Fibroblast of lung (primary cell): ENCODE data around the gene OVOL1. TPM values are rescaled to one million over a fixed set of nuclear protein-coding genes. Genes with fewer than 3 reads are reported as not detected.
"Not testable (repeated sequence)": the region's sequence is repeated elsewhere in the genome, so short reads cannot be mapped to it uniquely, and the experiment has no call there.

Experiments
- DNase-seq, 2 donors: peaks; one replicate each; pipeline versions ENCODE4 v3.0.0 to v3.0.0-alpha.2; 2010; ENCODE audit warnings: low read depth in 2 of 2
- H2AFZ ChIP-seq: 2 replicates; pipeline ENCODE4 v1.5.1; 2012; ENCODE audit warnings: low read length, control low read depth, inconsistent platforms
- H3K27ac ChIP-seq: 2 replicates; pipeline ENCODE4 v1.5.1; 2011; ENCODE audit warnings: low read length, control low read depth; ENCODE audit not compliant: insufficient read depth
- H3K27me3 ChIP-seq: 2 replicates; pipeline ENCODE4 v1.5.1; 2011; ENCODE audit warnings: mild to moderate bottlenecking, low read length; ENCODE audit not compliant: control insufficient read depth, insufficient read depth
- H3K36me3 ChIP-seq: 2 replicates; pipeline ENCODE4 v1.5.1; 2011; ENCODE audit warnings: low read length; ENCODE audit not compliant: control insufficient read depth, insufficient read depth
- H3K4me1 ChIP-seq: 2 replicates; pipeline ENCODE4 v1.5.1; 2011; ENCODE audit warnings: low read length; ENCODE audit not compliant: control insufficient read depth, insufficient read depth; ENCODE audit errors: extremely low read depth
- H3K4me2 ChIP-seq: 2 replicates; pipeline ENCODE4 v1.5.1; 2011; ENCODE audit warnings: low read length, control low read depth; ENCODE audit not compliant: insufficient read depth; ENCODE audit errors: extremely low read depth
- H3K4me3 ChIP-seq, 4 experiments: fragments of 200-600 bp in 1 of 4; sonication (generic) in 1 of 4; replicated peaks in 1 of 4; 2 replicates each; pipeline ENCODE4 v1.5.1; 2011 to 2016; ENCODE audit warnings: low read length in 4 of 4, low read depth in 3 of 4, mild to moderate bottlenecking in 3 of 4, control low read depth in 2 of 4, inconsistent platforms in 1 of 4, mixed read lengths in 1 of 4; ENCODE audit not compliant: insufficient read depth in 1 of 4; ENCODE audit errors: control extremely low read depth in 1 of 4
- H3K79me2 ChIP-seq: 2 replicates; pipeline ENCODE4 v1.5.1; 2012; ENCODE audit warnings: mild to moderate bottlenecking, low read length, inconsistent platforms; ENCODE audit not compliant: control insufficient read depth, insufficient read depth
- H3K9ac ChIP-seq: 2 replicates; pipeline ENCODE4 v1.5.1; 2011; ENCODE audit warnings: mild to moderate bottlenecking, low read length, control low read depth; ENCODE audit not compliant: insufficient read depth
- H3K9me3 ChIP-seq: 2 replicates; pipeline ENCODE4 v1.5.1; 2012; ENCODE audit warnings: low read depth, low read length; ENCODE audit not compliant: control insufficient read depth, insufficient read depth
- H4K20me1 ChIP-seq: 2 replicates; pipeline ENCODE4 v1.5.1; 2011; ENCODE audit warnings: low read length; ENCODE audit not compliant: control insufficient read depth, insufficient read depth; ENCODE audit errors: extremely low read depth
- EZH2 ChIP-seq: IDR thresholded peaks from 2 replicates; pipeline ENCODE4 v1.5.1; 2012; ENCODE audit warnings: low read length, control low read depth, mild to moderate bottlenecking; ENCODE audit errors: missing control alignments
- polyA plus RNA-seq, 2 donors: library from polyadenylated mRNA; depleted of rRNA in 1 of 2; stranded (reverse) in 1 of 2; unstranded in 1 of 2; fragments of >200 nt; gene quantifications; 2 replicates each; pipeline ENCODE4 v1.2.1, GENCODE V29; 2011 to 2012; ENCODE audit warnings: missing spikeins in 1 of 2
- total RNA-seq: library from RNA; depleted of rRNA; stranded (reverse); fragments of >200 nt; gene quantifications from 2 replicates; pipeline ENCODE4 v1.2.1, GENCODE V29; 2014
- TF ChIP-seq, protein P1 (sequence below), 2 donors: IDR thresholded peaks in 1 of 2; conservative IDR thresholded peaks in 1 of 2; 1 replicate in 1 of 2; 2 replicates in 1 of 2; pipeline ENCODE4 v1.5.1; 2011 to 2012; ENCODE audit warnings: low read length in 2 of 2, control low read depth in 1 of 2, inconsistent platforms in 1 of 2, low read depth in 1 of 2, mild to moderate bottlenecking in 1 of 2

Gene OVOL1
- total and polyA plus RNA-seq, 2 donors (not counting 1 experiment from before 2014, with no cell fraction given) = not detected

- TF ChIP-seq EZH2 = no peak
- TF ChIP-seq, protein P1, sequence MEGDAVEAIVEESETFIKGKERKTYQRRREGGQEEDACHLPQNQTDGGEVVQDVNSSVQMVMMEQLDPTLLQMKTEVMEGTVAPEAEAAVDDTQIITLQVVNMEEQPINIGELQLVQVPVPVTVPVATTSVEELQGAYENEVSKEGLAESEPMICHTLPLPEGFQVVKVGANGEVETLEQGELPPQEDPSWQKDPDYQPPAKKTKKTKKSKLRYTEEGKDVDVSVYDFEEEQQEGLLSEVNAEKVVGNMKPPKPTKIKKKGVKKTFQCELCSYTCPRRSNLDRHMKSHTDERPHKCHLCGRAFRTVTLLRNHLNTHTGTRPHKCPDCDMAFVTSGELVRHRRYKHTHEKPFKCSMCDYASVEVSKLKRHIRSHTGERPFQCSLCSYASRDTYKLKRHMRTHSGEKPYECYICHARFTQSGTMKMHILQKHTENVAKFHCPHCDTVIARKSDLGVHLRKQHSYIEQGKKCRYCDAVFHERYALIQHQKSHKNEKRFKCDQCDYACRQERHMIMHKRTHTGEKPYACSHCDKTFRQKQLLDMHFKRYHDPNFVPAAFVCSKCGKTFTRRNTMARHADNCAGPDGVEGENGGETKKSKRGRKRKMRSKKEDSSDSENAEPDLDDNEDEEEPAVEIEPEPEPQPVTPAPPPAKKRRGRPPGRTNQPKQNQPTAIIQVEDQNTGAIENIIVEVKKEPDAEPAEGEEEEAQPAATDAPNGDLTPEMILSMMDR (conservative IDR thresholded peaks at IDR 0.05 in 1 of 2, IDR thresholded peaks at IDR 0.05 in 1 of 2; ENCODE audit: low read depth in 1 of 2, low read length in 2 of 2) = no peak
- H3K9me3 ChIP-seq = no peaks in the 10 kb centered on the region
These were observed 42.2 kb upstream of the OVOL1 start for GRCh38 chr11:65744699-65745042.

DNA sequence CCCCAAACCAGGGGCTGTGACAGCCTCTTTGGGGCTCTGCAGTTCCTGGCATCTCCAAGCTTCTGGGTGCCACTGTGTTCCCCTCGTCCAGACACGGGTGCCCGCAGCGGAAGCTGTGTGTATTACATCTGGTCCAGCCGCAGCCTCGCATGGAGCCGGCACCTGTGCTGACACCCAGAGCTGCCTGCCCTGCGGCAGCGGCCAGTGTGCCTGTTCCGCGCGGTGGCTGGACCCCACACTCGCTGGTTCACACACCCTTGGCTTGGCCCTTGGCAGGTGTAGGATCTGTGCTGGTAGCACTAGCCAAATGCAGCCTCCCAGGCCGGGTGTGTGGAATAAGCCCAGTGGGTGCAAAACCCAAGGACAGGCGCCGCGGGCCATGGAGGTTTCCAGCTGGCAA, 41.8 kb upstream of the OVOL1 start:
- no peak overlapping the region for H3K4me3 ChIP-seq
- H3K4me1 ChIP-seq = no peaks in the 10 kb centered on the region
- peaks cover 9% of the 10 kb centered on the region for H3K27me3 ChIP-seq
- H2AFZ ChIP-seq = no peak overlapping the region
- H3K9me3 ChIP-seq = no peaks in the 10 kb centered on the region
- H3K27ac ChIP-seq = no peak overlapping the region
- no peaks in the 10 kb centered on the region for H4K20me1 ChIP-seq
- H3K4me2 ChIP-seq = no peak overlapping the region
- H3K79me2 ChIP-seq = no peaks in the 10 kb centered on the region
- TF ChIP-seq, protein P1 (conservative IDR thresholded peaks at IDR 0.05 in 1 of 2, IDR thresholded peaks at IDR 0.05 in 1 of 2; ENCODE audit: low read depth in 1 of 2, low read length in 2 of 2) = no peak
- no peaks in the 10 kb centered on the region for H3K36me3 ChIP-seq
- no peak for DNase-seq
- H3K9ac ChIP-seq = no peak overlapping the region

More at GRCh38 chr11:65744699-65745042, 42.2 kb upstream of the OVOL1 start:
- no peaks in the 10 kb centered on the region for H3K4me1 ChIP-seq
- no peaks in the 10 kb centered on the region for H3K36me3 ChIP-seq
- no peak for DNase-seq
- no peak overlapping the region for H3K27ac ChIP-seq
- no peaks in the 10 kb centered on the region for H4K20me1 ChIP-seq
- H3K4me3 ChIP-seq = no peak overlapping the region
- H3K9ac ChIP-seq = no peak overlapping the region
- no peak overlapping the region for H2AFZ ChIP-seq
- H3K27me3 ChIP-seq = peaks cover 9% of the 10 kb centered on the region
- H3K79me2 ChIP-seq = no peaks in the 10 kb centered on the region
- H3K4me2 ChIP-seq = no peak overlapping the region

GRCh38 chr11:65762169-65762568, 24.7 kb upstream of the OVOL1 start:
- H3K9ac ChIP-seq, H3K4me3 ChIP-seq, H3K36me3 ChIP-seq, H3K27me3 ChIP-seq, H3K9me3 ChIP-seq, H2AFZ ChIP-seq, H3K27ac ChIP-seq, H3K4me2 ChIP-seq, H3K79me2 ChIP-seq, DNase-seq, H4K20me1 ChIP-seq, H3K4me1 ChIP-seq: not testable (repeated sequence)

GRCh38 chr11:65762816-65763215, 24.0 kb upstream of the OVOL1 start:
- not testable (repeated sequence) for H3K4me2 ChIP-seq, H3K36me3 ChIP-seq, H3K9me3 ChIP-seq, DNase-seq, H4K20me1 ChIP-seq, H3K4me3 ChIP-seq, H3K9ac ChIP-seq, H3K79me2 ChIP-seq, H3K27ac ChIP-seq, H3K4me1 ChIP-seq, H2AFZ ChIP-seq, H3K27me3 ChIP-seq
